ES-I3 (cell line): ENCODE results near the gene ITK.

ENCODE experiments used
- H3K36me3 ChIP-seq: 2 replicates; pipeline ENCODE4 v1.6.1; 2013; ENCODE audit warnings: mild to moderate bottlenecking, low read length, control low read depth, moderate library complexity; ENCODE audit not compliant: insufficient read depth
- H3K4me1 ChIP-seq: 2 replicates; pipeline ENCODE4 v1.6.1; 2013; ENCODE audit warnings: mild to moderate bottlenecking, control low read depth, low read length; ENCODE audit not compliant: insufficient read depth
- H3K9ac ChIP-seq: 2 replicates; pipeline ENCODE4 v1.6.1; 2013; ENCODE audit warnings: low read depth, mild to moderate bottlenecking, low read length, moderate library complexity
- H3K9me3 ChIP-seq: 2 replicates; pipeline ENCODE4 v1.6.1; 2013; ENCODE audit warnings: mild to moderate bottlenecking, low read length, moderate library complexity; ENCODE audit not compliant: control insufficient read depth, insufficient read depth

The ITK gene

GRCh38 chr5:157213527-157214243, 33.0 kb downstream of the ITK start:
- H3K9me3 ChIP-seq = no peaks in the 10 kb centered on the region
- H3K4me1 ChIP-seq = no peaks in the 10 kb centered on the region; the same call in 1 of the 2 replicates
- H3K9ac ChIP-seq = no peak overlapping the region
- H3K36me3 ChIP-seq = no peaks in the 10 kb centered on the region

GRCh38 chr5:157214415-157214814, 33.8 kb downstream of the ITK start:
- H3K9ac ChIP-seq = no peak overlapping the region
- H3K4me1 ChIP-seq = no peaks in the 10 kb centered on the region; the same call in 1 of the 2 replicates

GRCh38 chr5:157214861-157215513, 34.3 kb downstream of the ITK start:
- Histone ChIP-seq H3K36me3 (no peaks in the 10 kb centered on the region), H3K4me1 (no peaks in the 10 kb centered on the region; the same call in 1 of the 2 replicates), H3K9me3 (no peaks in the 10 kb centered on the region), H3K9ac (no peak overlapping the region)

More at GRCh38 chr5:157214415-157214814, 33.8 kb downstream of the ITK start:
- no peaks in the 10 kb centered on the region for H3K36me3 ChIP-seq
- H3K9me3 ChIP-seq = no peaks in the 10 kb centered on the region

GRCh38 chr5:157215514-157216167, 35.0 kb downstream of the ITK start:
- Histone ChIP-seq H3K9me3 (no peaks in the 10 kb centered on the region), H3K4me1 (no peaks in the 10 kb centered on the region; the same call in 1 of the 2 replicates), H3K9ac (no peak overlapping the region), H3K36me3 (no peaks in the 10 kb centered on the region)

- Histone ChIP-seq H3K36me3 (no peaks in the 10 kb centered on the region), H3K4me1 (no peaks in the 10 kb centered on the region; the same call in 1 of the 2 replicates), H3K9ac (no peak overlapping the region), H3K9me3 (no peaks in the 10 kb centered on the region)
Observed at GRCh38 chr5:157216391-157217142, 35.9 kb downstream of the ITK start.

- no peaks in the 10 kb centered on the region for H3K36me3 ChIP-seq
Observed at GRCh38 chr5:157217289-157218024, 36.8 kb downstream of the ITK start.

GRCh38 chr5:157219491-157220271, 39.0 kb downstream of the ITK start:
- Histone ChIP-seq H3K9ac (no peak overlapping the region), H3K36me3 (no peaks in the 10 kb centered on the region), H3K4me1 (no peaks in the 10 kb centered on the region; the same call in 1 of the 2 replicates), H3K9me3 (no peaks in the 10 kb centered on the region)

More at GRCh38 chr5:157217289-157218024, 36.8 kb downstream of the ITK start:
- Histone ChIP-seq H3K4me1 (no peaks in the 10 kb centered on the region; the same call in 1 of the 2 replicates), H3K9ac (no peak overlapping the region), H3K9me3 (no peaks in the 10 kb centered on the region)

GRCh38 chr5:157221959-157222358, 41.3 kb downstream of the ITK start:
- Histone ChIP-seq H3K9ac (no peak overlapping the region), H3K36me3 (no peaks in the 10 kb centered on the region), H3K9me3 (no peaks in the 10 kb centered on the region), H3K4me1 (no peaks in the 10 kb centered on the region)

GRCh38 chr5:157222506-157223230, 42.0 kb downstream of the ITK start:
- no peaks in the 10 kb centered on the region for H3K4me1 ChIP-seq
- H3K9ac ChIP-seq = no peak overlapping the region
- no peaks in the 10 kb centered on the region for H3K36me3 ChIP-seq
- no peaks in the 10 kb centered on the region for H3K9me3 ChIP-seq

- Histone ChIP-seq H3K9ac (no peak overlapping the region), H3K36me3 (no peaks in the 10 kb centered on the region), H3K9me3 (no peaks in the 10 kb centered on the region)
Observed at GRCh38 chr5:157225469-157226422, 45.1 kb downstream of the ITK start.

GRCh38 chr5:157230610-157231009, 50.0 kb downstream of the ITK start:
- H3K36me3 ChIP-seq = no peaks in the 10 kb centered on the region
- H3K4me1 ChIP-seq = peaks cover 9% of the 10 kb centered on the region; the same call in 1 of the 2 replicates
- no peaks in the 10 kb centered on the region for H3K9me3 ChIP-seq
- no peak overlapping the region for H3K9ac ChIP-seq

More at GRCh38 chr5:157225469-157226422, 45.1 kb downstream of the ITK start:
- no peaks in the 10 kb centered on the region for H3K4me1 ChIP-seq

- Histone ChIP-seq H3K9ac (no peak overlapping the region), H3K4me1 (peaks cover 9% of the 10 kb centered on the region; the same call in 1 of the 2 replicates), H3K9me3 (no peaks in the 10 kb centered on the region), H3K36me3 (no peaks in the 10 kb centered on the region)
Observed at GRCh38 chr5:157232706-157233105, 52.1 kb downstream of the ITK start.
